A673 (cell line): ENCODE data around the gene TAP1.

ENCODE experiments used
- CTCF ChIP-seq: fragments of 300-800, 200-600 bp; sonication (generic); conservative IDR thresholded peaks from 2 replicates; pipeline ENCODE4 v1.5.1; 2017; ENCODE audit warnings: low read depth, mild to moderate bottlenecking, antibody characterized with exemption, low read length, moderate library complexity, mixed read lengths
- EZH2 ChIP-seq: fragments of 200-600 bp; sonication (generic); IDR thresholded peaks from 2 replicates; pipeline ENCODE4 v1.6.1; 2017; ENCODE audit warnings: borderline replicate concordance, low read depth, mild to moderate bottlenecking, mixed read lengths, antibody characterized with exemption, low read length; ENCODE audit not compliant: poor library complexity, severe bottlenecking

- TF ChIP-seq CTCF (no peak), EZH2 (no peak)
Measured at GRCh38 chr6:32799740-32800139, 53.8 kb downstream of the TAP1 start.
